ENCODE measurements around the gene PITHD1.
"Not testable (repeated sequence)": the region's sequence is repeated elsewhere in the genome, so short reads cannot be mapped to it uniquely, and the experiment has no call there.

PITHD1 gene

DNA sequence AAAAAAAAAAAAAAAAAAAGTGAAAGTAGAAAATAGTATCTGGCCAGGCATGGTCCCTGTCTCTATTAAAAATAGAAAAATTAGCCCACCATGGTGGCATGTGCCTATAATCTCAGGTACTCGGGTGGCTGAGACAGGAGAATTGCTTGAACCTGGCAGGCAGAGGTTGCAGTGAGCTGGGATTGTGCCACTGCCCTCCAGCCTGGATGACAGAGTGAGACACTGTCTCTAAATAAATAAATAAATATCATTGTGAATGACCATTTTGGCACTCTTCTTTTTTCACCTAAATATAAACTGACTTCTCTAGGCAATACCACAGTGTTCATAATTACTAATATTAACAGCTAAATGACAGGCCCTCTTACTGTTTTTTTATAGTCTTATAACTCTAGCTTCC, 20.4 kb upstream of the PITHD1 start:
- Mint-ChIP-seq H3K4me1 (no peaks in the 10 kb centered on the region), H3K27ac (no peak overlapping the region), H3K9me3 (no peaks in the 10 kb centered on the region), H3K4me3 (no peak overlapping the region), H3K27me3 (no peaks in the 10 kb centered on the region)
- DNase-seq (no peak), ATAC-seq (no peak)

DNA sequence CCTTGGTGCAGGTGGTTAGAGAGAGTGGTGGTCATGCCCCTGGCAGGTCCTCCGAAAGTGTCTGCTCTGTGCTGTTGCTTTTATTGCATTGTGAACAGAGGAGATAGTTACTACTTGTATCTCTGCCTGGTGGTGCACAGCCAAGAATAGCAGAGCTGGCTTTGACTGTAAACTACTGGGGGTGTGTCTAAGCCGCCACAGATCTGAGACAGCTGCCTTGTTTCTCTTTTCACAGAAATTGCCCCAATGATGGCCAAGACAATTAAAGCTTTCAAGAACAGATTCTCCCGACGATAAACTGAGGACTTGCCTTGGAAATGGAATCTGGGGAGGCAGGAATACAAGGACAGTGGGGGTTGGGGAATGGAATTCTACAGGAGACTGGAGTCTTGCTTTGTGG, 18.9 kb upstream of the PITHD1 start:
- no peak for ATAC-seq
- Mint-ChIP-seq H3K27me3 (no peaks in the 10 kb centered on the region), H3K9me3 (no peaks in the 10 kb centered on the region), H3K27ac (no peak overlapping the region), H3K4me1 (no peaks in the 10 kb centered on the region), H3K4me3 (no peak overlapping the region)
- DNase-seq: no peak

DNA sequence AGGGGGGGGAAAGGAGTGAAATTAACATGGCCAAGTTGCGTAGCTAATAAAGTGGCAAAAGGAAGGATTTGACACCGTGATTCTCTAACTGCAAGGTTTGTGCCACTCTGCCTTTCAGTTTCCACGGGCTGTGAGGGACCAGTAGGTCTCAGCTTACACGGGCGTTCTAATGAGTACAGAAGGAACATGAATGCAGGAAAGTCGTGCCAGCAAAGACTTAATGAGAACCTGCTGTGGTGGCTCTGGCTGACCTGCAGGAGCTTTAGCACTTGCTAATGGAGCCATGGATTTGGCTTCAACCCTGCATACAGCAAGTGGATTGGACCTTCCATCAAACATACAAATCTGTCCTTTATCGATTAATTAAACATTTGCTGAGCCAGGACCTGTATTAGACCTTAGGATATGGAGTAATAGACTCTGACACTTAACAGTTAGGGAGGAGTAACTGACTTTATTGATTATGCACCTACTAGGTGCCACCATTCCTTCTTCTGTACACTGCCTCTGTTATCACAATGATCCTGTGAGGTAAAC, 15.1 kb upstream of the PITHD1 start:
- no peaks in the 10 kb centered on the region for H3K9me3 Mint-ChIP-seq
- no peak for ATAC-seq
- no peak for DNase-seq
- H3K27me3 Mint-ChIP-seq: no peaks in the 10 kb centered on the region
- H3K4me1 Mint-ChIP-seq: no peaks in the 10 kb centered on the region
- no peak overlapping the region for H3K4me3 Mint-ChIP-seq
- peak overlapping the region in 1 of 2 donors; percentile 48 for H3K27ac Mint-ChIP-seq

DNA sequence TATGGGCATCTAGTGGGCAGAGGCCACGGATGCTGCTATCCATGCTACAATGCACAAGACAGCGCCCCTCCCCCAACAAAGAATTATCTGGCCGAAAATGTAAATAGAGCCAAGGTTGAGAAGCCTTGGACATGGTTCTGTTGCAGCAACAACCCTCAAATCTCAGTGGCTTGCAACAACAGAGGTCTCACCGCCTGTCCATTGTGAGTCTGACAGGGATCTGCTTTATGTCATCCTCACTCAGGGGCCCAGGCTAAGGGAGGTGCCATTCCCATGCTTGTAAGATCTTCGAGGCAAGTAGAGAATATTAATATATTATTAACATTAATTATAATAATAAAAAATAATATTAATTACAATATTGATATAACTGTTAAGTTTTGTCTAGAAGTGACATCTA, 9.5 kb upstream of the PITHD1 start:
- DNase-seq: no peak
- no peaks in the 10 kb centered on the region for H3K9me3 Mint-ChIP-seq
- no peak for ATAC-seq
- H3K27ac Mint-ChIP-seq: no peak overlapping the region
- H3K4me1 Mint-ChIP-seq: peaks cover 10% of the 10 kb centered on the region
- H3K27me3 Mint-ChIP-seq: no peaks in the 10 kb centered on the region
- H3K4me3 Mint-ChIP-seq: no peak overlapping the region

DNA sequence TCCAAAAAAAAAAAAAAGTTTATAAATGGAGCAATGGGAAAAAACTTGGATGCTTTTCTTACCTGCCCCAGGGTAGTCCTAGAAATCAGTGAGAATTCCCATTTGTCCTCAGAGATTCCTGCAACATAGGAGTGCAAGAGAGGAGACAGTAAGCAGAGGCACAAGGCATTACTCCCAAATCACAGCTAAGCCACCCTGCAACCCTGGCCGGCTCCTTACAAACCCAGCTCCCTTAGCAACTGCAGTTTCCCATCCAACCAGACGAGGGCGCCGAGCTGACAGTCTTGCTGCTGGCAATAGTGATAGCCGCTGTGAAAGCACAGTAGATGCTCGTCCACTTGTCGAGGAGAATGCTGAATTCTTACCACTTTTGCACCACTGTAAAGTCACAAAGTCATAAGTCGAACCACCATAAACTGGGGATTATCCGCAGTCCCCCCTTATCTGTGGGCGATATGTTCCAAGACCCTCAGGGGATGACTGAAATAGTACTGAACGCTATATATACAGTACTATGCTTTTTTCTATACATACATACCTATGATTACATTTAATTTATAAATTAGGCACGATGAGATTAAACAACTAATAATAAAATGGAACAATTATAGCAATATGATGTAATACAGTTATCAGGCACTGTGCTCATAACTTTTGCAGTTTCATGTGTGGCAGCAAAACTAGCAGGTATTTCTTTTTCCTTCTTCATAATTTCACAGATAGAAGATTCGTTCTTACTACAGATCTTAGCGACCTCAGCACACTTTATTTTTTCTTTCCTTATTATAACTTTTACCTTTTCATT, 6.0 kb upstream of the PITHD1 start:
- Mint-ChIP-seq H3K4me1 (peaks cover 38% of the 10 kb centered on the region), H3K4me3 (no peak overlapping the region), H3K9me3 (no peaks in the 10 kb centered on the region), H3K27me3 (no peaks in the 10 kb centered on the region), H3K27ac (no peak overlapping the region)
- DNase-seq (peak; percentile 82 to 83), ATAC-seq (peak; percentile 92)

DNA sequence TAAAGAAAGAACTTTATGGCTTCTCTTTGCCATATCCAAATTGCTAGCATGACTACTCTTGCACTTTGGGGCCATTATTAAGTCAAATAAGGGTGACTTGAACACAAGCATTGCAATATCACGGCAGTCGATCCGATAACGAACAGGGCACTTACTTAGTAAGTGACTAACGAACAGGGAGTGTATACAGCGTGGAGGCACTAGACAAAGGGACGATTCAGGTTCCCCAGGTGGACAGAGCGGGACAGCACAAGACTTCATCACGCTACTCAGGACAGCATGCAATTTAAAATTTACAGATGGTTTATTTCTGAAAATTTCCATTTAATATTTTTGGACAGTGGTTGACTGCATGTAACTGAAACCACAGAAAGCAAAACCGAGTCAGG, 5.4 kb upstream of the PITHD1 start:
- no peak overlapping the region for H3K4me3 Mint-ChIP-seq
- ATAC-seq (no peak), DNase-seq (no peak)
- no peaks in the 10 kb centered on the region for H3K27me3 Mint-ChIP-seq
- H3K4me1 Mint-ChIP-seq: peaks cover 43% of the 10 kb centered on the region
- H3K9me3 Mint-ChIP-seq: no peaks in the 10 kb centered on the region
- H3K27ac Mint-ChIP-seq: peak overlapping the region in 1 of 2 donors; percentile 17

DNA sequence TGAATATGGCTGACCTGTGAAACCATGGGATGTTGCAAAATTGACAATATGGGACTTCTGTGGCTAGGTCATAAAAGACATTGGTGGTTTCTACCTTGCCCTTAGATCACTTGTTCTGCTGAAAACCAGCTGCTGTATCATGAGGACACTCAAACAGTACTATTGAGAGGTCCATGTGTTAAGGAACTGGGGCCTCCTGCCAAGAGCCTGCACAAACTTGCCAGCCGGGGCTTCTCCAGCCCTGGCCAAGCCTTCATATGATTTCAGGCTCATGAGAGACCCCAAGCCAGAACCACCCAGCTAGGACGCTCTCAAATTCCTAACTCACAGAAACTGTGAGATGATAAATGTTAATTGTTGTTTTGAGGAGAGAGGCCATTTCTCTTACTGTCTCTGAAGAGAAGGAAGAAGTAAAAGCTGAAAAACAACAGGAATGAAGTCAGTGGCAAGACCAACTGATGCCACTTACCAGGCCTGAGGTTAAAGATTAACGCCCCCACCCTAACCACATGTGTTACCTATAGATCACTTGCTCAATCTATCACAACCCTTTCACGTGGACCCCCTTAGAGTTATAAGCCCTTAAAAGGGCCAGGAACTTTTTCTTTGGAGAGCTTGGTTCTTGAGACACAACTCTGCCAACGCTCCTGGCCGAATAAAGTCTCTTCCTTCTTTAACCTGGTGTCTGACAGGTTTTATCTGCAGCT, 3.9 kb upstream of the PITHD1 start:
- Mint-ChIP-seq H3K27ac (no peak overlapping the region), H3K27me3 (no peaks in the 10 kb centered on the region), H3K9me3 (no peaks in the 10 kb centered on the region), H3K4me1 (peaks cover 50% of the 10 kb centered on the region), H3K4me3 (no peak overlapping the region)
- DNase-seq: no peak
- no peak for ATAC-seq

DNA sequence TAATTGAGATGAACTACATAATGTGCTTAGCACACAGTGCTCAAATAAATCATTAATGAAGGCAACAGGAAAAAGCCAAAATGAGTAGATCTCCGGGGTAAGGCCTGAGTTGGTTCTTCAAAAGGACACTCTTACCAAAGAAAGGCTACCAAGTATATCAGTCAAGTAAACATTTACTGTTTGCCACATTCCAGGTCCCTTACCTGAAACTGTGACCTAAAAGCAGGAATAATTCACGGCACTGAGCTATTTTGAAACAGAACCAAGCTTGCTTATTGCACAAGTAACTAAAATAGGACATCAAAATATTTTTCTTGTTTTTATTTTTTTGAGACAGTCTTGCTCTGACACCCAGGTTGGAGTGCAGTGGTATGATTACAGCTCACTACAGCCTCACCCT, 2.0 kb upstream of the PITHD1 start:
- Mint-ChIP-seq H3K4me1 (peaks cover 61% of the 10 kb centered on the region), H3K9me3 (no peaks in the 10 kb centered on the region), H3K27me3 (no peaks in the 10 kb centered on the region), H3K27ac (no peak overlapping the region), H3K4me3 (peak overlapping the region; percentile 21 to 22)
- DNase-seq (no peak), ATAC-seq (no peak)

DNA sequence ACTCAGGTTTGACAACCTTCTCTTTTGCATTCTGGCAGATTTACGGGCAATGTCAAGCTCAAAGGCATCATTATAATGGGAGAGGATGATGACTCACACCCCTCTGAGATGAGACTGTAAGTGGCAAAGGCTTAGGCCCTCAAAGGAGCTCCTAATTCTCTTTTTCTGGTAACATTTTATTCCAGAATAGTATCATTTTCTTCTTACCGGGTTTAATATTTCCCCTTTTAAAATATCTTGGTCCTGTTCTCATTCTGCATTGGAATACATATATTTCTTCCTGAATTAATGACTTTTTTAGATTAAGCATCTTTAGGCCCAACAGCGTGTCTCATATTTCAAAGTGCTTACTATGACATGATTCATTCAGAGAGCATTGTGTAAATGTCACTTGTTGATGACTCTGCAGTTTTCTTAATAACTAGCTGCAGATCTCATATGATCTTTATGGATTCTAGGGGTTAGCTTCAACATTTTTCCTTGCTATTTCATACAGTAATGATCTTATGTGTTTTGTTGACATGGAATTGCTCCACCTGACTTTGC, 1.7 kb downstream of the PITHD1 start:
- Mint-ChIP-seq H3K9me3 (no peaks in the 10 kb centered on the region), H3K4me3 (peak overlapping the region; percentile 89 to 96), H3K27ac (no peak overlapping the region), H3K27me3 (no peaks in the 10 kb centered on the region), H3K4me1 (peaks cover 46% of the 10 kb centered on the region)
- DNase-seq (no peak), ATAC-seq (no peak)

DNA sequence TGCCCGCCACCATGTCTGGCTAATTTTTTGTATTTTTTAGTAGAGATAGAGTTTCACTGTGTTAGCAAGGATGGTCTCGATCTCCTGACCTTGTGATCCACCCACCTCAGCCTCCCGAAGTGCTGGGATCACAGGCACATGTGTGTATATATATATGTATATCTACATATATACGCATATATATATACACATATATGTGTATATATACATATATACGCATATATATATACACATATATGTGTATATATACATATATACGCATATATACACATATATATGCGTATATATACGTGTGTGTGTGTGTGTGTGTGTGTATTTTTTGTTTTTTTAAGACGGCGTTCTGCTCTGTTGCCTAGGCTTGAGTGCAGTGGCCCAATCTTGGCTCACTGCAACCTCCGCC, 4.9 kb downstream of the PITHD1 start:
- H3K9me3 Mint-ChIP-seq, H3K27ac Mint-ChIP-seq, H3K4me3 Mint-ChIP-seq, DNase-seq, H3K27me3 Mint-ChIP-seq, ATAC-seq: not testable (repeated sequence)
- H3K4me1 Mint-ChIP-seq: peaks cover 24% of the 10 kb centered on the region

DNA sequence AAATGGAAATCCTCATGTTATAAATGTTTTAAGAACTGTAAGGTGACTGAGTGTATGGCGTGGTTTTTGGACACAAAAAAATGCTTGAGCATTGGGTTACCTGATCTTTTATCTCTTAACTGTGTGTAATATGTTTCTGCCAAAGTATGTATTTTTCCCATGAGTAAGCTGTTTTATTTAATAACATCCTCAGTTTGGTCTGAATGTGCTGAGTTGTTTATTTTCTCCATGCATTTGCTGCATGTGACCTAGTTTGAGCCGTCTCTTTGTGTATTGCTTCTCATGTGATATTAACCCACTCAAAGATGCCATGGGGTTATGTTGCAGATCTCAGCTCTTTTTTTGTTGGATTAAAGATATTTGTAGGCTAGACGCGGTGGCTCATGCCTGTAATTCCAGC, 6.6 kb downstream of the PITHD1 start:
- no peak overlapping the region for H3K27ac Mint-ChIP-seq
- ATAC-seq: no peak

DNA sequence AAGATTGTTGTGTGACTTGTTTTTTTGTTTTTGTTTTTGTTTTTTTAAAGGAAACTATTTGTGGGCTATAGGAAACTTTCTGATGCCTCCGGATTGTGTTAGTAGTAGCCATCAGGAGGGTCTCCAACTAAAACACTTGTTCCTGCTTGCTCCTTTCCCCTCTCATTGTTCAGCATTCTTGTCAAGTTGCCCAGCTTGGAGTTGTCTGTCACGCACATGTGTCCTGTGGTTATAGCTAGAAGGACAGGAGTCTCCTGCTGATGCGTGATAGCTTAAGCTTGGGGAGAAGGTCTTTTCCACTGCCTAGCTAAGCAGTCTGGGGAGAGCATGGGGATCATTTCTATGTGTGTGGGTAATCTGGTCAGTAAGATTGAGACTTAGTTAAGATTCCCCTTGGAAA, 9.5 kb downstream of the PITHD1 start:
- peaks cover 25% of the 10 kb centered on the region for H3K4me1 Mint-ChIP-seq
- DNase-seq (no peak), ATAC-seq (no peak)
- no peaks in the 10 kb centered on the region for H3K27me3 Mint-ChIP-seq
- no peak overlapping the region for H3K27ac Mint-ChIP-seq
- H3K9me3 Mint-ChIP-seq: no peaks in the 10 kb centered on the region
- no peak overlapping the region for H3K4me3 Mint-ChIP-seq

More for the DNA sequence above, 6.6 kb downstream of the PITHD1 start:
- peaks cover 14% of the 10 kb centered on the region for H3K4me1 Mint-ChIP-seq
- no peaks in the 10 kb centered on the region for H3K27me3 Mint-ChIP-seq
- no peaks in the 10 kb centered on the region for H3K9me3 Mint-ChIP-seq
- no peak overlapping the region for H3K4me3 Mint-ChIP-seq
- no peak for DNase-seq

DNA sequence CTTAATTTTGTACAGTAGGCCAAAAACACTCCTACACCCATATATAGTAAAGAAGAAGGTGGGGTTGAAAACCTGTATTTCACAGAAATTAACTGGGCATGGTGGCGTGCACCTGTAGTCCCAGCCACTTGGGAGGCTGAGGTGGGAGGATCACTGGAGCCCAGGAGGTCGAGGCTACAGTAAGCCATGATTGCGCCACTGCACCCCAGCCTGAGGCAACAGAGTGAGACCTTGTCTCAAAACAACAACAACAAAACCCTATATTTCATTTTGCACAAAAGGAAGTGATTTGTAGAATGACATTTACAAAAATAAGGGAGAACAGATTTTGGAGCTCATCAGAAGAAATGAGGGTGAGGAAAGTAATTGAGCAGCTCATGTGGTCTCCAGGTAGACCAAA, 10.5 kb downstream of the PITHD1 start:
- ATAC-seq (no peak), DNase-seq (no peak)
- Mint-ChIP-seq H3K4me3 (no peak overlapping the region), H3K4me1 (peaks cover 35% of the 10 kb centered on the region), H3K27me3 (no peaks in the 10 kb centered on the region), H3K9me3 (no peaks in the 10 kb centered on the region), H3K27ac (no peak overlapping the region)

DNA sequence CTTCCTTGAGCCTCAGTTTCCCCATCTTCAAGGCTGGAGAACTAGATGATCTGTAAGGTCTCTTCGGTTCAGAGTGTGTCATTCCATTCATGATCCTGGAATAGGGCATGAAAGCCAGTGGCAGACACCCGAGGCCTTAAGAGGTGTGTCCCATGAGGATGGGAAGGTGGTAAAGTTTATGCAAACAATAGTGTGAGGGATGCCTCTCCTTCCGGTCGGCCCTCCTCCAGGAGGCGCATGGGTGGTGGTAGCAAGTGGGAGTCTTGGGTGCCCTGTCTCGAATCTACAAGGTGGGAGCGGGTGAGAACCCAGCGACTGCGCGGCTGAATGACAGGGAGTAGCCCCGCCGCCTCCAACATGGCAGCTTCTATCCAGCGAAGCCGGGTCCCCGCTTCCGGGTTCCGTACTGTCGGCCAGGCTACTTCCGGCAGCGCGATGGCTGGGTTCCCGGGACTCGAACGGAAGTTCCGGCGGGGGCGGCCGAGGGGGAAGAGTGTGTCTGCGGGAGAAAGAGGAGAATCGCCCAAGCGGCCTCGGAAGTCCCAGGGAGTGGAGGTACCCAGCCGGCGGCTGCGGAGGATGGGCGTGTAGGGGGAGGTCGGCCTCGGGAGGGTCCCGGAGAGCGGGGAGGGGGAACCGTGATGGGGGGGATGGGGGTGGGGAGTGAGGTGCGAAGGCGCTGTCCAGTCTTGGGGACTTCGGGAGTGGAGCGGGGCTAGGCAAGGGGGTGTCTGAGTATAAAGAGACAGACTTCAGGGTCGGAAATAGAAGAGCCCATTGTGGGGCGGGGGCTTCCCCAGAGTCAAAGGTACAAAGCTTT, 12.7 kb downstream of the PITHD1 start, which contains the start of gene LYPLA2:
TSS of gene LYPLA2 (plus strand) at position 450 of the 820 bp plus-strand sequence. CDS start 1,538 bp downstream, outside the sequence.
- peak within 1 kb of the TSS; percentile 86 to 94 for H3K4me3 Mint-ChIP-seq
- DNase-seq (peak; percentile 79 to 86), ATAC-seq (peak; percentile 88)
- H3K27ac Mint-ChIP-seq: peak within 1 kb of the TSS; percentile 98 to 99
- H3K4me1 Mint-ChIP-seq: peaks cover 52% of the 10 kb centered on the region
- H3K27me3 Mint-ChIP-seq: no peaks in the 10 kb centered on the region
- no peaks in the 10 kb centered on the region for H3K9me3 Mint-ChIP-seq

DNA sequence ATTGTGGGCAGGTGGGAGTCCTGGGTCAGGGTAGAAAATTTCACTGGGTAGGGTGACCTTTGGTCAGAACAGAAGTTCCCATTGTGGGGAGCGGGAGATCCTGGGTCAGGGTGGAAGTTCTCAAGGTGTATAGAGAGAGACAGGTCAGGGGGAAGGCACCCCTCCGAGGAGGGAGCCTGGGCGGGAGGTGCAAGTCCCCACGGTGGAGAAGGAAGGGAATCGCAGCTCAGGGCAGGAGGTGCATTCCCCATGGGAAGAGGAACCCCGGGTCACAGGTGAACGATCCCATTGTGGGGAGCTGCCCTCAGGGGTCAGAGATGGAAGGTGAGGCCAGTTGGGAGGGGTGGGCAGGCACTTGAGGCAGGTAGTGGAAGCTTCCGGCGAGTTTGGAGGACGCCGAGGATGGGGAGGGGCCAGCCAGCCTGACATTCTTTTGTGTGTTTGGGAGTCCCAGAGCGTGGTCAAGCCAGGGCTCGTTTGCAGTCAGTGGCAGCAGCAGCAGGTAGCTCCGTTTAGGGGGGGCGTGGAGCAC, 13.4 kb downstream of the PITHD1 start:
- peak overlapping the region; percentile 86 to 94 for H3K4me3 Mint-ChIP-seq
- peak overlapping the region; percentile 98 to 99 for H3K27ac Mint-ChIP-seq
- ATAC-seq (peak; percentile 47), DNase-seq (peak; percentile 28 to 37)
- H3K4me1 Mint-ChIP-seq: peaks cover 52% of the 10 kb centered on the region
- H3K27me3 Mint-ChIP-seq: no peaks in the 10 kb centered on the region
- H3K9me3 Mint-ChIP-seq: no peaks in the 10 kb centered on the region
